SHP77 (cell line): Measurements from ENCODE around the gene PTGER3.
A peak's percentile ranks its signal among the peaks of the same experiment; 100 is the strongest.

Source experiments
- DNase-seq, 2 experiments: peaks; one replicate each; lab custom pipeline; 2025; lab: John Stamatoyannopoulos, UW

Gene PTGER3

DNA sequence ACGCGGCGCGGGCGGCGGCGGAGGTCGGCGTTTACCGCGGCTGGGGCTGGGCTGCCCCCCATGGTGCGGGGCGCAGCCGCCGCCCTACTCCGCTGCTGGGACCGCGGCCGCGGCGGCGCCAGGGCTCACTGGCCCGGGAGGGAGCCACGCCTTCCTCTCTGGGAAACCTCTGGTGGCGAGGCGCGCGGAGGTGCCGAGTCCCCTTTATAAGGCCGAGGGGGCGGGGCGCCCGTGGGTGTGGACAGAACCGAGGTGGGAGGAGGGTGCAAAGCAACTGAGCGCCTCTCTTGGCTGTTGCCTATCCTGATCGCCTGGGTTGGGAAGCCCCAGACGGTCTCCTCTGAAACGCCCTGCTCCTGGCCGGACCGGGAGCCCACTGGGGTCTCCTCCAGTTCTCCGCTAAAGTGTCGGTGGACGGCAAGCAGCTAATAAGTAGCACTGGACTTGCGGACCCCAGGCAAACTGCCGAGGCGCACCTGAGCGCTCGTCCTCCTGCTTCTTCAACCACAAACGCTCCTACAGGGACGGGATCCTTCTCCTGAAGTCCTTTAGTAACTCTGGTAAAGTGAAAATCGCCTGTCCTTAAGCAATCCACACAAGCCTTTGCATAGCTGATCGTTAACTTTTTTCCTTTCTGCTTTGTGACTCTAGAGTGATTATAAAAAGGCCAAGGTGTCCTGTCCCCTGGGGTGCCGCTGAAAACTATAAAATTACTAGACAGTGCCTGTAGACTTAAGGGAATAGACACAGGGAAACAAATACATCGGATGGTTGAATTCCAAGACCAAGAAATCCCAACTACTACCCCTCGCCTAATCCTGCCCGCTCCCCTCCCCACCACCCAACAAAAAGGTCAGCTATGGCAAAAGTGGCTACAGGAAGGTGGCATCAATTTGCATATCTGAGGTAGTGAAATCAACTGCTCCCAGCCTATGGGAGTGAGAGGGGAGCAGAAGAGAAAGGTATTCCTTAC lies at the start of gene PTGER3:
TSS of gene PTGER3 (minus strand) at position 182 of the 973 bp plus-strand sequence. CDS start 239 bp downstream, outside the sequence.
- DNase-seq = no peak

DNA sequence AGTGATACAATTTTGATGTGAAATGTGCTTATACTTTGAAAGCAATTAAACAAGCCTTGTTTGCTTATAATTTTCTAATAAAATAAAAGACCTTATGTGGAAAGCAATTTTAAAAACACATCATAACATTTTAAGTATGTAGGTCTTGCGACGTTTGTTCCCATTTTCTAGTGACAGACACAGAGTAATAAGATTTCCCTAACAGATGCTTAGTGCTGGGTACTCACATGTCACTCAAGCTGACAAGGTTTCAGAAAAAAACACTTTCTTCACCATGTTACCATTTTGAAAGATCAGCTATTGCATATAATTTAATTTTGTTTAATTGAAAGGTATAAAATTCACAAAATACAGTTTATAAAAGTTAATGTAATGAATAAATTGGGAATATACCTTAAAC lies 47.3 kb upstream of the PTGER3 start:
- DNase-seq = no peak

DNA sequence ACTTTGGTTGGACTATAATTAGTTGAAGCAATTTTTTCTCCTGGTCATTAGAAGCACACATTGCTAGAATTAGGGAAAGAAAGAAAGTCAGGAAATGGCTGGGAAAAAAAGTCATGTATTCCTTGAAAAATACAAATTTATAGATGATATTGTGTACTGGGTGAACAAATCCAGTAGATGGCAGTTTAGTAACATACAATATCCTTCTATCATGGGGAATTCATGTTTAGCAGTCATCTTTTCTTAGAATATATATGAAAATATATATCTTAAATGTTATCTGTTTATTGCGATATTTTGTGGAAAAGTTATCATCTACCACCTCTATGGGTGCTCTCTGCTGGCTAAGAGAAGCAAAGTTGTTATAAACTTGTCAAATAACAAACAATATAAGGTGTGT lies 46.3 kb upstream of the PTGER3 start:
- DNase-seq = peak in 1 of 2 experiments; percentile 3

DNA sequence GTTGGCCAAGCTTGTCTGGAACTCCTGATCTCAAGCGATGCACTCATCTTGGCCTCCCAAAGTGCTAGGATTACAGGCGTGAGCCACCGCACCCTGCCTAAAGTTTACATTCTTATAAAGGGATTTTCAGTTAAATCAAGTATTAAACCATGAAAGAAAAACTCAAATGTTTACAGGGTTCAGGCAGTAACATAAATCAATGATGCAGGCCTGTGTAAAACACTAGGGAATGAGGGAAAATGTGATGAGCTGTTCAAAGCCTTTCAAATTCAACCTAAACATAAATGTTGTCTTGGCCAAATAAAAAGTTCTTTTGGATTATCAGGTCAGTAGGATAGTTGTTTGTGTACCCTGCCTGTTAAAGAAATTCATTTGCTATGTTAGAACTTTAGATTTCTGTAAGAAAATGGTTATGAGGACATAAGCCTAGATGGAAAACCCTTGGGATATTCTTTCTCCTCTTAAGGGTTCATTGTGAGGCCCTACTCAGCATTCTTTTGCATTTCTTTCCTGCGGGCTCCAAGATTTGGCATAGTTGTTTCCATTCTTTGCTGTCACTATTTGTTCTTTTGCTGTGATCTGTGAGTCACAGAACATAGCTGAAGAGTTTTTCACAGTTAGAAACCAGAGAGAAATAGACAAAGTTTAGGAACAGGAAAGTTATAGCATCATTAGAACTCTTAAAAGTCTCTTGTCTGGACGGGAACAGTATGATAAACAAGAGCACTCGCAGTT lies 42.1 kb upstream of the PTGER3 start:
- no peak for DNase-seq

DNA sequence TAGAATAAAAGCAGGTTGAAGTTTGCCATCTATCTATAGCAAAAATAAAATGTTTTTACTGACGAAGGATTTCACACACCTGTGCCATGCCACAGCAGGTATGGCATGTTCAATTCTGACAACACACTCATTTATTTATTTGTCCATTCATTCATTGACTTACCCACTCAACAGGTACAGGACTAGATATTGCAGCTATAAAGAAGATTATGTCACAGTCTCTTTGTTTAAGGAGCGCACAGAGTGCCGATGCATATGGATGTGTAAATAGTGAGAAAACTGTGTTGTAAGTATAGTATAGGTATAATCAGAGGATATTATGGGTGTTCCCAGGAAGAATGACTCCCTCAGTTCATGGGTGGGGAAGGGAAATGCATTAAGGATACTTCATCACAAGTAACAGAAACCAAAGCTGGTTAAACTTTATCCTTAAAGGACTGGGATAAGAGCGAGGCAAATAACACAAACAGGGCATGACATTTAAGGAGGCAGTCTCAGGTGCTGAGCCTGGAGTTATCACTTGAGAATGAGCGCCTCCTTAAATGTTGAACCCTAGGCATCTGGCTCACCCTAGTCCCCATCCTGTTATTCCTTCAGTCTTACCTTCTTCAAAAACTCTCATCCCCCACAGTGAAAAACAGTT lies 41.1 kb upstream of the PTGER3 start:
- no peak for DNase-seq

DNA sequence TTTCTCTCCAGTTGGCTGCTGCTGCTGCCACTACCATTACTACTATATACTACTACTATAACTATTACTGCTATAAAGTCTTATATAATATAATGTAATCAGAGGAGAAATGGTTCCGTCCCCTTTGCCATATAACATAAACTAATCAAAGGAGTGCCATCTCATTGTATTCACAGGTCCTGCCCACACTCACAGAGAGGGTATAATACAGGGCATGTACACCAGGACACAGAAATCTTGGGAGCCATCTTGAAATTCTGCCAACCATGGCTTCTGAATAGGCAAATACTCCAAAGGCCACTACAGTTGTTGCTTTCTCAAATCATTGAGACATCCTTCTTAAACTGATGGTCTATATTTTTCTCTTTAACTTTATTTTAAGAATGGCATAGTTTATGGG lies 40.1 kb upstream of the PTGER3 start:
- DNase-seq = no peak

DNA sequence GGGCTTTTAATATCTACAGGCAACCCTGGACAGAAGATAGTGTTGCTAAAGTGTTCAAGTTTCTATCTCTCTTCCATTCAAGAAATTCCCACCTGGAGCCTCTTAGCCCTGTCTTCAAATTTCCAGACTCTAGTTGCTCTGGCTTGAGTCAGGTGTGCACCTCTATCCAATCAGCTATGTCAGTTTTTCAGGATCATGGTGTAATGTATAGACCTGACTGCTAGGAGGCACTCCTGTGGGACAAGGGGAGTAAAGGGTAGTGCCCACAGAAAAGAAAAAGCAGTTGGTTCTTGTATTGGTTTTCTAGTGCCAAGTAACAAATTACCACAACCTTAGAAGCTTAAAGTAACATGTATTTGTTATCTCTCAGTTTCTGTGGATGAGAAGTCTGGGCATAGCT lies 39.4 kb upstream of the PTGER3 start:
- no peak for DNase-seq

DNA sequence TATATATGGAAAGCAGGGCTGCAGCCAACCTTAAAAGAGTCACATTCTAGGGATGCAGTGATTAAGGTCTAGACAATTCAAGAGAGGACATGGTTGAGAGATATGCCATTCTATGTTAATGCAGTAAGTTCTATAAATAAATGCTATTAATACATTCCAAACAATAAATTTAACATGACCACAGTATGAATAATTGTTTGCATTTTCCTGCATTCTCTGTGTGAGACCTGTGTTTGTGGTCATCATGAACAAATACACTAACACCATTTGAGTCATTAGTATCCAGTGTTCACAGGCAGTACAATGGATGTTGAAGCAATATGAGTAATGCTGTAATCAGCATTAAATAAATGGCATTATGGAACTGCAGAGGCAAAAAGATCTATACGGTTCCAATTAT lies 38.7 kb upstream of the PTGER3 start:
- no peak for DNase-seq

DNA sequence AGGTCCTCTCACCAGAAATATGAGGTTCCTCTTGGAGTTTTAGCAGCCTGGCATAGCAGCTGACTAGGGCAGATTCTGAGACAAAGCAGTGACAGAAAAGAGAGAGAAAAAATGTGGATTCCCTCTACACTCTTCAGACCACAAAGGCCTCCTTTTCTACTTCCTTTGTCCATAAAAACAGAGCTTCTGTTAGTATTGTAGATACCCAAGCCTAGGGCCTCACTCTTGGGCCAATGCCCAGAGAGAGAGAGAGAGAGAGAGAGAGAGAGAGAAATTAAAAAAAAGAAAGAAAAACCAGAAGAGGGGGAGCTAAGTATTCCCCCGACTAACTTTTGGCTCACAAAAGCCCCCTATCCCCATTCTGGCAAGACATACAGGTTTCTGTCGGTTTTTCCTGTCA lies 35.7 kb upstream of the PTGER3 start:
- DNase-seq = no peak

DNA sequence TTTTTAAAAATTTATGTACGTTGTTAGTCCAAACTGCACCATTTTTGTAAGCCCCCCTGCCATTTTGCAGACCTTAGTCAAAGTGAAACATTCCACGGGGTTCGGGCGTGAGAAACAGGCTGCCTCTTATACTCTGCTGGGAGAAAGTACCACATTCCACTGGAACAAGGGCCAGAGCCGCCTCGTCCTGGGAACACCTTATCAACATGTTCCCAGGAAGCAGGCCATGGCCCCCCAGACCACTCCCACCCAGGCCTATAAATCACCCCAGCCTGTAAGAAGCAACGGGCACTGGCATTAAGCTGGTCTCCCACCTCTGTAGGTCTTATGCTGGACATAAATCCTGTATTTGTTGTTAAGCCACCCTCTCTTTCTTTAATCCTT lies 34.1 kb upstream of the PTGER3 start:
- DNase-seq = peak in 1 of 2 experiments; percentile 16

DNA sequence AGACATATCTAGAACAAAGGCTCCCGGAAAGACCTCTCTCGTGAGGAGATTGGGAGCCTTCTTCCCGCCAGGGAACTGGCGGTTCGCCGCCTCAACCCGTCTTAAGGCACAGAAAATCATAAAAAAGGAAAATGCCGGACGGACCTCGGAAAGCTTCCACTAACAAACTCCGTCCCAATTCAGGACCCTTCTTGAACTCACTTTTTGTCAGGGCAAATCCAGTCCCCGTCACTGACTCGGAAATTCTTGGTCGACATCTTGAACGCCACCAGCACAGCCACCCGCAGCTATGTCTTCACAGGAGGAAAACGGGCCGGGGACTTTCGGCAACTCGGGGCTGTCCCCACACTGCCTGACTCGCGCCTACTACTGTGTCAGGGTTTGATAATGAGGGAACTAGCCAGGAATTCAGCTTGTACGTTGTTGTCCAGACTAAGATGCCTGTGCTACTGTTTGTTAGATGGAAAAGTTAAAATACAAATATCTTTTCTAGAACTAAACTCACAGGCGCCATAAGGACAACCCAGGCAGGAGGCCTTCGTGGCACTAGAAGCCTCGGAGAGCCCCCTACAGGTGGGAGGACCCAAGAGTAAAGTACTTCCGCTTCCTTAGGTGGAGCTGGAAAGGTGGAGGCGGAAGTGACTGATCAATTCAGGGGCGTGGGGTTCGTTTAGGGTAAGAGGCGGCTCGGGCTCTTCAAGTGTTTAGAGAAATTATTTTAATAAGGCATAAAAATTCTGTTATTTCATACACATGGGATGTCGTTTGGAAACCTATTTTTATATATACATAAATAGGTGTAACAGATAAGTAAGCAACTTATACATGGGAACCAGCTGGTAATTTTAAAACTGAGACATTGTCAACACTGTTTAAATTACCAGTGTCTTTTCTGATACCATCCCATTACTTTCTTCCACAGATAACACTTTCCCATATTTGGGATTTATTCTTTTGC lies 33.4 kb upstream of the PTGER3 start, which contains the start of gene ZRANB2:
TSS of gene ZRANB2 (minus strand) at position 297 of the 958 bp plus-strand sequence. CDS start at position 257, 40 bp downstream.
- peak; percentile 95 to 96 for DNase-seq

DNA sequence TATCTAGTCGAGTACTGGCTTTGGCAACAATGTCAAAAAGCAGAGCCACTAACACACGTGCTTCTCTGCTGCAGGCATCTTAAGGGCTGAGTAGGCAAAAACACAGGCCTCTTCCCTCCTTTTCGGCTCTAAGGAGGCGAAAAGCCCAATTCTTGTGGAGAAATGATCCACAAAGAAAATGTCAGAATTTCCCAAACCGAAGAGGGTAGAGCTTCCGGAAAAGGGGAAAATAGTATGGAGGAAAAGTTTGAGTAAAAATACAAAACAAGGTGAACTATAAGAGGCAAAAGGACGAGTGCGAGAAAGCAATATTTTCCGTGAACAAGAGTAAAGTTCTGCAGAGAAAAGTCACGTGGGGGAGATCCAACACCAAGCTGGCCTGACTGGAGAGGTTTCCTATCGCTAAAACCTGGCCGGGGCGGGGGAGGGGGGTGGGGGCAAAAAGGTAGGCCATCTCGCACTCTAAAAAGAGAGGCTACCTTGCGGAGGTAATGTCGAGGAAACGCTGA lies 32.7 kb upstream of the PTGER3 start:
- DNase-seq = peak in 1 of 2 experiments; percentile 0

DNA sequence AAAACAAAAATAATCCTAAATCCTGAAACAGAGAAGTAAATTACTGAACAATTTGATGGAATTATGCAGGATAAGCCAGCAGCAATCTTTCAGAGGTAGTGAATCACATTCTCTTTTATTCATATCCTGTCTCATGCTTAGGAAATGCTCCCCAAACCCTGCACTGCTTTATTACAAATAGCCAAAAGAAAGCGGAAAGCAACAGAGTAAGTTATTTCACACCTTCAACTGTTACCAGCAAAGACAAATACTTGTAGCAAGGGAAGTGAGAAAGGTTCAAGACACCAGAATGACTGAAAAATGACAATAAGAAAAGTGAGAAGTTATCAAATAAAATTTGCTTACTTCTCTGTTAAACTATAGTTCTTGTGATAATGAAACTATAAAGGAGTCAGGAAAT lies 27.1 kb upstream of the PTGER3 start:
- DNase-seq = no peak

DNA sequence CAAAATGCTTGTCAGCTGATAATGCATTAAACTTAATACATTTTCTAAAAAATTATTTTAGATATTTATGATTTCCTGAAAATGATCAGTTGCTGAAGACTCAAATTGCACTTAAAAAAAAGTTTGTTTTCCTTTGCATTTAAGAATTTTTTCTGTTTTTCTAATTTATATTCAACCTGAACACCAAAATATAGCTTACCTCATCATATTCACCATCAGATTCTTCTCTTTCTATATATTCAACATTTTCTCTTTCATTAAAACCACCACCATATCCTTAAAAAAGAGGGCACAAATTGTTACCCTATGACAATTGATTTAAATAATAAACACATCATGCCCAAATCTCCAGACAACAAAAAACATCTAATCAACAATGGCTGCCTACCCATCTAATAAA lies 24.7 kb upstream of the PTGER3 start:
- DNase-seq = no peak

DNA sequence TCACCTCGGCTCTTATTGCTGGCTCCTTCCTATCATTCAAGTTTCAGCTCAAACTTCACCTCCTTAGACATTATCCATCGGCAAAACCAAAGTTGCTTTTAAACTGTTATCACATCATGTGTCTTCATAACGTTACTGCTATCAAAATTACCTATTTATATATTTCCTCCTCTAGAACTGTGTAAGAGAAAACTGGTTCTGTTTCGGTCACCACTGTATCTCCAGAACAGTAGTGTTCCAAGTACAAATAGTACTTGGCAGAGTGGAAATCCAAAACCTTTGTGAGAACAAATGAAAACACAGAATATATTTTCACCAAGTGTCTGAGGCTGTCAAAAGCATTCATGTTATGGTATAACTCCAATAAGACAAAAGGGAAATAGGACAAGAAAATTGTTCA lies 24.1 kb upstream of the PTGER3 start:
- DNase-seq = no peak

DNA sequence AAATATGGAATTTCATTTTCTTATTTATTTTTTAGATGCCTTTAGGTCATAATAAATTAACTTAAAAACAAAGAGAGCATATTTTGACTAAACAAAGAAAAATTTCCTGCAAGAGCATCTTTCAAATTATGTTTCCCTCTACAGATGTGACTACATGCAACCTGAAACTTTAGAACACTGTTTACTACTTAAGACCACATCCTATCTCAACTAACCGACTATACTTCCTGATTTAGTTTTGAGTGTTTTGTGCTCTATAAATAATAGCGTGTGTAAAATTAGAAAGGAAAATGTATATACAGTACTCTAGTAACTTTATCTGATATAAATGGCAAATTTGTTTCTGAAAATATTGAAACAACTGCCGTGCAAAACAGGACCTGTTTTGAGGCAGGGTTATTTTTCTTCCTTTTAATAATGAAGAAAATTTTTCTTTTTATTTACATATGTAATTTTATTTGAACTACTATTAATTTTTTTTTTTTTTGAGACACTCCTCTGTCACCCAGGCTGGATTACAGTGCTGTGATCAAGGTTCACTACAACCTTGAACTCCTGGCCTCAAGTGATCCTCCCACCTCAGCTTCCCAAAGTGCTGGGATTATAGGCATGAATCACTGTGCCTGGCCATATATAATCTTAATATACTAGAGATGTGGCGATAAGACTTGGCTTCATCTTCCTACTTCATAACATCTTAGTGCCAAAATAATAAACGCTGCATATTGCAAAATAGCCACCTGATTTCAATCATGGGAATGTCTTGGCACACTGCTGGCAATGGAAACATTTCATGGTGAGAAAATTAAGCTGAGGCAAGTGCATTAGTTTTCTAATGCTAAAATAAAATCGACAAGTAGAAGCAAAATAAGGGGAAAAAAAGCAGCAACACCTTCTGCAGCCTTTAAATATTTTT lies 21.0 kb upstream of the PTGER3 start:
- no peak for DNase-seq

DNA sequence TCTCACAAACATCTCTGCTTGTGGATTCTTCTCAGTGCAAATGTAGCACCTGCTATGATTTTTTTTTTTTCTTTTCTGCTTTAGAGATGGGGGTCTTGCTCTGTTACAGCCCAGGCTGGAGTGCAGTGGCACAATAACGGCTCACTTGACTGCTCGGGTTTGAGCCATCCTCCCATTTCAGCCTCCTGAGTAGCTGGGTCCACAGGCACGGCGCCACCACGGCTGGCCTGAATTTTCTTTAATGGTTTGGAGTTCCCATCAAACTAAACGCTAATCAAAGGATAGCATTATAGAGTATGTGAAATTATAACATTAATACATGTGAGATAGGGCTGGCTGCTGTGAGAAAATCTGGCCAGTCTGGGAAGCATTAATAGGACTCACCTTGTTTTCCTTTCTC lies 7.2 kb upstream of the PTGER3 start:
- DNase-seq = no peak

DNA sequence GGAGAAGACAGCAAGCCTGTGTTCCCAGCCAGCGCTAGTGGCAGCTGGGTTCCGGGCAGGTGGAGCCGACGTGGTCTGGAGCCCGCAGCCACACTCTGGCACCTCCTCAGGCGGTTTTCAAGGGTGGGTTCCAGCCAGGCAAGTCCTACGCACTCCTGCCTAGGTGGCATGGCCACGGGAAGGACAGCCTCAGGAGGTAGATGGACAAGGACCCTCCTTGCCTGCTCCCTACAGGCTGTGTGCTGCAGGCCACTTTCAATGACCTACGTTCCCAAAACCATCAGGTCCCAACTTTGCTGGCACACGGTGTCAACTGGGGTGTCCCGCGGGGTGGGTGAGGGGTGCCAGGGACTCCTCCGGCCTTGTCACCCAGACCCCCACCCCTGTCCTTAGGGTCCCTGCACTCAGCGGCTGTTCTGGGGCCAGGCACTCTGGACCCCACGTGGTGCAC lies 6.7 kb upstream of the PTGER3 start:
- DNase-seq = no peak

DNA sequence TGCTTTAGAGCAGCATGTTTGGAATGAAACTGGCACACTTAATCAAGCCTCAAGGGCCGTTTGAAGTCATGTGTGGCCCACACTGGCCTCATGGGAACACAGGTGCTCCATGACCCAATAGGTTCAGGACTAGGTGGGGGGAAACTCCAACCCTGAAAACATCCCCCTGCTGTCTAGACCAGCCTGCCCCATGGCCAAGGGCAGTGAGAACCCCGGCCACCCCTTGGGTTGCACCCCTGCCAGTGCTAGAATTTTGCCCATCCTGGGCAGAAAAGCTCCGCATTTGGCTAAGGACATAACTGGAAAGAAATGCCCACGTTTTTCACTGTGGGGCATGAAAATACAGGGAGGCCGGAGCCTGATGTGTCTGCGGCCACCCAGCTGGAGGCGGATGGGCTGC lies 6.1 kb upstream of the PTGER3 start:
- no peak for DNase-seq

DNA sequence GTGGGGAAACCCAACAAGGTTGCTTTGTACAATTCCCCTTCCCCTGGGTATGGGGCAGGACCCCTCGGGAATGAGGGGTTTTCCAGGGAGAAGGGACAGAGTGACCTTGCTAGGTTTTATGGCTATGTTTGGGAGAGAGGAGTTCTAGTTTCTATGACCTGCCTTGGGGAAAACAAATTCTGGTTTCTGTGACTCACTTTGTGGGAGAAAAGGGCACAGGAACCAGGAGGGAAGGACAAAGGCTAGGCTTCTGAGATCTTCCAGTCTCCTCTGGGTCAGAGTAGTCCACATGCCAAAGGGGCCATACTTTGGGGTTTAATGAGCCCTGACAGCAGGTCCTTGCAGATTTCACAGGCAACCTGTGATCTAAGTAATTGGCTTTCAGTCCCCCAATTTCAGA lies 5.5 kb upstream of the PTGER3 start:
- DNase-seq = no peak
